ENCODE data around the gene AKR1D1. TPM values are rescaled to one million over a fixed set of nuclear protein-coding genes. Genes with fewer than 3 reads are reported as not detected.

Gene AKR1D1
- total and polyA plus RNA-seq, 8 donors = not detected

DNA sequence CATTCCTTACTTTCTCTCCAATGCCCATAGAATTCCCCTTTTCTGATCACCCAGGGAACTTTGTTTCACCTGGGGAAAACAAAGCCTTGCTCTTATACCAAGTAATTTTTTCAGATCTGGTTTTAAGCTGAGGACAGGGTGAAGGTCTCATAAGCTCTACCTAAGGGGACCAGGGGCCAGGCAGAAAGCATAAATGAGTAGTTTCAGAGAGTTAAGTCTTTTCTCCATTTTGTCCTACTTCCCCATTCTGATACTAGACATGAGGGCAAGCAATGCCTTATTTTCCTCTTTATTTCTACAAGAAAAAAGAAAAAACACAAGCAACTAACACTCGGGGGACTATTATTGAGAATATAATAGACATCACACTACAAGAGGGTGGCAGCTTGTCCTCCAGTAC lies 2.9 kb downstream of the AKR1D1 start:
- Histone ChIP-seq H3K9me3 (peaks cover 0 to 4% (median 0%) of the 10 kb centered on the region in 4 donors), H3K36me3 (no peaks in the 10 kb centered on the region), H3K4me3 (no peak overlapping the region), H3K27me3 (no peaks in the 10 kb centered on the region), H3K27ac (no peak overlapping the region), H3K4me1 (no peaks in the 10 kb centered on the region)
- DNase-seq = no peak
- TF ChIP-seq, protein P1, sequence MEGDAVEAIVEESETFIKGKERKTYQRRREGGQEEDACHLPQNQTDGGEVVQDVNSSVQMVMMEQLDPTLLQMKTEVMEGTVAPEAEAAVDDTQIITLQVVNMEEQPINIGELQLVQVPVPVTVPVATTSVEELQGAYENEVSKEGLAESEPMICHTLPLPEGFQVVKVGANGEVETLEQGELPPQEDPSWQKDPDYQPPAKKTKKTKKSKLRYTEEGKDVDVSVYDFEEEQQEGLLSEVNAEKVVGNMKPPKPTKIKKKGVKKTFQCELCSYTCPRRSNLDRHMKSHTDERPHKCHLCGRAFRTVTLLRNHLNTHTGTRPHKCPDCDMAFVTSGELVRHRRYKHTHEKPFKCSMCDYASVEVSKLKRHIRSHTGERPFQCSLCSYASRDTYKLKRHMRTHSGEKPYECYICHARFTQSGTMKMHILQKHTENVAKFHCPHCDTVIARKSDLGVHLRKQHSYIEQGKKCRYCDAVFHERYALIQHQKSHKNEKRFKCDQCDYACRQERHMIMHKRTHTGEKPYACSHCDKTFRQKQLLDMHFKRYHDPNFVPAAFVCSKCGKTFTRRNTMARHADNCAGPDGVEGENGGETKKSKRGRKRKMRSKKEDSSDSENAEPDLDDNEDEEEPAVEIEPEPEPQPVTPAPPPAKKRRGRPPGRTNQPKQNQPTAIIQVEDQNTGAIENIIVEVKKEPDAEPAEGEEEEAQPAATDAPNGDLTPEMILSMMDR (IDR thresholded peaks at IDR 0.05) = no peak
- TF ChIP-seq POLR2AphosphoS5 (IDR thresholded peaks at IDR 0.05) = no peak
- TF ChIP-seq POLR2A (IDR thresholded peaks at IDR 0.05) = no peak
- no peak for TF ChIP-seq EP300 (IDR thresholded peaks at IDR 0.05)
- intact Hi-C loops (cut with DNase I; ENCODE audit: low total_unique reads) = no loop called here
- 87 to 97% (median 94%) methylated on average over 1 of the region's 1 CpG for WGBS, 5 donors

DNA sequence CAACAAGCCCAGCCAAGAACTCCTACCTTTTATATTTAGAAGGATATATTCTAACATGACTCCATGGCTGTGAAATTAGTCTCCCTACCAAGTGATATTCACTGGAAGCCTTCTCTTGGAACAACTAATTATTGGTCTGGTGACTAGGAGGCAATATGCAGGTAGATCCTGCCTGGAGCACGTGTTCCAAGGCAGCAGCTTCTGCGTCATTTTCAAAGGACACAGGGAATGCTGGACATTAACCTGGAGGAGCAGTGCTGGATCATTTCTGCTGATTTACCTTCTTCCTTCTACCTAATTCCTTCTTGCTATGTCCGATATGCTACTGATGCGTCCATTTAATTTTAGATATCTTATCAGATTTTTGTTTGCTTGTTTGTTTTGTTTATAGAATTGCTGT lies 5.6 kb downstream of the AKR1D1 start:
- intact Hi-C loops (cut with DNase I; ENCODE audit: low total_unique reads) = no loop called here
- H3K27me3 ChIP-seq = no peaks in the 10 kb centered on the region
- TF ChIP-seq, protein P1 (IDR thresholded peaks at IDR 0.05) = no peak
- TF ChIP-seq EP300 (IDR thresholded peaks at IDR 0.05) (no peak), POLR2A (IDR thresholded peaks at IDR 0.05) (no peak), POLR2AphosphoS5 (IDR thresholded peaks at IDR 0.05) (no peak)
- 53 to 76% (median 65%) methylated on average over 4 of the region's 4 CpGs for WGBS, 5 donors
- no peaks in the 10 kb centered on the region for H3K4me1 ChIP-seq
- no peak for DNase-seq
- H3K9me3 ChIP-seq = no peaks in the 10 kb centered on the region
- H3K27ac ChIP-seq = no peak overlapping the region
- H3K36me3 ChIP-seq = no peaks in the 10 kb centered on the region
- no peak overlapping the region for H3K4me3 ChIP-seq

DNA sequence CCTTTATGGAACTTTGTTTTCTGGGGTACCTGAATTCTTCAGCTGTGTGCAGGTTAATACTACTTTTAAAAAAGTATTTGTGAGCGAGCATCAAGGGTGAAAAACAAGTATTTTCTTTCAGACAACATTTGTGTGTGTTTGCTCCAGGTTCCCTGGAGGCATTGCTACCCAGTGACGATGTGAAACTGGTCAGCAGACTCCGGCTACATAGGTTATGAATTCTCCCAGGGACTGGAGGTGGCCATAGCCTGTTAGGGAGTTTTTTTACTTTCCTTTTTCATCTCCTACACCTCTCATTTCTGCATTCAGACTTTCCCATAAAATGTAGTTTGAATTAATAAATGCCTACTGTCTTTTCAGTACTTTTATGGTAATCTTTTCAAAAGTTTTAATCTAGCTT lies 7.6 kb downstream of the AKR1D1 start:
- Histone ChIP-seq H3K27ac (no peak overlapping the region), H3K4me3 (no peak overlapping the region), H3K27me3 (no peaks in the 10 kb centered on the region), H3K4me1 (no peaks in the 10 kb centered on the region), H3K36me3 (no peaks in the 10 kb centered on the region), H3K9me3 (no peaks in the 10 kb centered on the region)
- DNase-seq = no peak
- WGBS, 5 donors = 53 to 88% (median 62%) methylated on average over 3 of the region's 3 CpGs
- TF ChIP-seq, protein P1 (IDR thresholded peaks at IDR 0.05) = no peak
- no peak for TF ChIP-seq POLR2A (IDR thresholded peaks at IDR 0.05)
- TF ChIP-seq EP300 (IDR thresholded peaks at IDR 0.05) = no peak
- TF ChIP-seq POLR2AphosphoS5 (IDR thresholded peaks at IDR 0.05) = no peak
- intact Hi-C loops (cut with DNase I; ENCODE audit: low total_unique reads) = no loop called here

DNA sequence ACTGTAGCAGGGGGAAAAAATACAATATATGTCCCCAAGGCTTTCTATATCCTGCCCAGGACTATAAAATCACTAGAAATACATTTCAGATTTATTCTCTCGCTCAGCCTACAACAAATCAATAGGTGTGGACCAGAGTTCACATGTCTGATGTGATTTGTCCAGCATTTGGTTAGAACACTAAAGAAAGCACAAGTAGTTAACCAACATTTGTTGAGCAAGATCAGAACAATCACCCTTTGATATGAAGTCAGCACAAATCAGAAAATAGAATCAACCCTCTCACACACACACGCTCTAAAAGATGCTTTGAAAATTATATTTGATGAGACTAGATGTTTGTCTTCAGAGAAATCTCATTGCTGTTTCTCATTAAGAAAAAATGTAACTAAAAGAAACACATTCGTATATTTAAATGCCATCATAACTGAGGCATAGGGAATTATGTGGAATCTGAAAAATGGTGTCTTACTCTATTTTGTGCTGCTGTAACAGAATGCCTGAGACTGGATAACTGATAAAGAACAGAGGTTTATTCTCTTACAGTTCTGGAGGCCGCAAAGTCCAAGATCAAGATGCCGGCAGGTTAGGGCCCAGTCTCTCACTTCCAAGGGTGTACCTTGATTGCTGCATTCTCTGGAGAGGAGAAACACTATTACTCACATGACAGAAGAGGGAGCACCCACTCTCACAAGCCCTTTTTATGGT lies 10.5 kb downstream of the AKR1D1 start:
- WGBS, 5 donors = 86 to 95% (median 90%) methylated on average over 5 of the region's 5 CpGs
- no peak overlapping the region for H3K27ac ChIP-seq

More for the DNA sequence above, 10.5 kb downstream of the AKR1D1 start:
- H3K36me3 ChIP-seq = no peaks in the 10 kb centered on the region
- H3K9me3 ChIP-seq = no peaks in the 10 kb centered on the region
- DNase-seq = no peak
- no peaks in the 10 kb centered on the region for H3K4me1 ChIP-seq
- no peaks in the 10 kb centered on the region for H3K27me3 ChIP-seq
- H3K4me3 ChIP-seq = no peak overlapping the region
- TF ChIP-seq, protein P1 (IDR thresholded peaks at IDR 0.05) = no peak
- TF ChIP-seq POLR2AphosphoS5 (IDR thresholded peaks at IDR 0.05) = no peak
- no peak for TF ChIP-seq POLR2A (IDR thresholded peaks at IDR 0.05)
- TF ChIP-seq EP300 (IDR thresholded peaks at IDR 0.05) = no peak
- intact Hi-C loops (cut with DNase I; ENCODE audit: low total_unique reads) = no loop called here

Measured in stomach (tissue), 9 donors.